CD4-positive, alpha-beta T cell treated with Interleukin-17A for 4 hours (primary cell): ENCODE results near the gene PDE4D.
"Not testable (repeated sequence)": the region's sequence is repeated elsewhere in the genome, so short reads cannot be mapped to it uniquely, and the experiment has no call there.

Source experiments
- DNase-seq: peaks from one replicate; pipeline ENCODE4 v3.0.0-alpha.2; 2020; ENCODE audit warnings: mixed read lengths

The PDE4D gene

GRCh38 chr5:59600998-59601397, 292.5 kb downstream of the PDE4D start:
- DNase-seq = no peak

DNA sequence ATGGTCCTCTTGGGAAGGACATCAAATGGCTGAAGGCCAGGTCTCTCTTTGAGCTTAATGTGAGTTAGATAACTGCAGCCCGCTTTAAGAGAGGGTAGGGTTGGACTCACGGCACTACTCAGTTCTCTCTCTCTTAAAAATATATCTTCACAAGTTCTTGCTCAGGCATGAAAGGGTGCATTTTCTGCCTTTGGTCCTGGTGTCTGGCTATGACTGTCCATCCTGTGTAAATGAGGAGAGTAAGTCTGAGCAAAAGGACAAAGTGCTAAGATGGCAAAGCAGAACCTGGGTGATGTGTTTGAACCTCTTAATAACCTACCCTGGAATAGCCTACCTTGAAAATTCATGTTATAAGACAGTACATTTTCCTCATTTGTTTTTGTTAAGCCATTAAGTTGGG, 293.4 kb downstream of the PDE4D start:
- no peak for DNase-seq

- DNase-seq = no peak
Measured at GRCh38 chr5:59599729-59600128, 293.8 kb downstream of the PDE4D start.

DNA sequence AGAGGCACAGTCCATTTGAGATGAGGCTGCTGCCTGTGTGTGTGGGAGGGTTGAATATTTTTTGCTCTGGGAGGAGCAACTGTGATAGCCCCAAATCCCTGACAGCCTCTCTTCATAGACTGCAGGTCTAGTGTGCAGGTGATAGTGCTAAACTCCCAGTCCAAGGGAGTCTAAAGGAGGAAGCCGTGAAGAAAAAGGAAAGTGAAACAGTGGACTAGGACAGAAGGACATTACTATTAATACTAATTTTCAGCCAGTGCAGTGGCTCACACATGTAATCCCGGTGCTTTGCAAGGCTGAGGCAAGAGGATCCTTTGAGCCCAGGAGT, 295.0 kb downstream of the PDE4D start:
- DNase-seq = no peak

- no peak for DNase-seq
Measured at GRCh38 chr5:59597690-59598546, 295.6 kb downstream of the PDE4D start.

DNA sequence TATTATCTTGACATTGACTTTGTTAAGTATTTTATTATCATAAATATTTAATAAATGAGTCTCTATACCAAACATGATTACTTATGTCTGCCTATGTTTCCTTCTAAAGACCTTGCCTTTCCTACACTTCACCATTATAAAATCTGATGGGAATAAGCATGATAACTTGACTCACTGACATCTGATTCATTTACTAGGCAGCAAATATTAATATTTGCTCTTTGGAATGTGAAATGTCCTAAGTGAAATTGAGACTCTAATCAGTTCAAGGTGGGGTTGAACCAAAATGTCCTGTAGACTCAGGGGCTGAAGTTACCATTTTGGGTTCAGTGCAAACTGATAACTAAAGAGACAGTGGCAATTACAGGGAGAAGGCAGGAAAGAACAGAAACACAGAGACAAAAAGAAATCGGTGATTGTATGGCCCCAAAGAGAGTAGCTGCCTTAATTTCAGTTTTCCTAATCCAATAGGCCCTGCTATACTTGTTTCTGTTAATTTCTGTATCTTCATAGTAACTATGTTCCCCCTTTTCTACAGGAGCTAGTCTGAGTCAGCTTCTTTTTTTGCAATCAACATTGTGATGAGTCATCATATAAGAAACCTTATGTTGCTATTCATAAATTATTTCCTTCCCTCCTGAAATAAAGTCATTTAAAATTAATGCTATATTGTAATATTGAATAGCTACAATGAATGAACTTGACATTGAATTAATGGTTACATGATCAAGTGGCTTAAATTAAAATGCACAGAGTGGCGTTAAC, 296.8 kb downstream of the PDE4D start:
- no peak for DNase-seq

DNA sequence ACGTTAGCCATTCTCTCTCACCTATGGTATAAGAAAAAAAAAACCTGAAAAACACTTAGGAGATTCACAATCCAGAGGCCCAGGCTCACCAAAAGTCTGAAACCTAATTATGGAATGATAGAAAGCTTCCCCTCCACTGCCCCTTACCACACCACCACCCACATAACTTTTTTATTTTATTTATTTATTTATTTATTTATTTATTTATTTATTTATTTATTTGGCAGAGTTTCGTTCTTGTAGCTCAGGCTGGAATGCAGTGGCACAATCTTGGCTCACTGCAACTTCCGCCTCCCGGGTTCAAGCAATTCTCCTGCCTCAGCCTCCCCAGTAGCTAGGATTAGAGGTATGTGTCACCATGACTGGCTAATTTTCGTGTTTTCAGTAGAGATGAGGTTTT, 299.4 kb downstream of the PDE4D start:
- not testable (repeated sequence) for DNase-seq

DNA sequence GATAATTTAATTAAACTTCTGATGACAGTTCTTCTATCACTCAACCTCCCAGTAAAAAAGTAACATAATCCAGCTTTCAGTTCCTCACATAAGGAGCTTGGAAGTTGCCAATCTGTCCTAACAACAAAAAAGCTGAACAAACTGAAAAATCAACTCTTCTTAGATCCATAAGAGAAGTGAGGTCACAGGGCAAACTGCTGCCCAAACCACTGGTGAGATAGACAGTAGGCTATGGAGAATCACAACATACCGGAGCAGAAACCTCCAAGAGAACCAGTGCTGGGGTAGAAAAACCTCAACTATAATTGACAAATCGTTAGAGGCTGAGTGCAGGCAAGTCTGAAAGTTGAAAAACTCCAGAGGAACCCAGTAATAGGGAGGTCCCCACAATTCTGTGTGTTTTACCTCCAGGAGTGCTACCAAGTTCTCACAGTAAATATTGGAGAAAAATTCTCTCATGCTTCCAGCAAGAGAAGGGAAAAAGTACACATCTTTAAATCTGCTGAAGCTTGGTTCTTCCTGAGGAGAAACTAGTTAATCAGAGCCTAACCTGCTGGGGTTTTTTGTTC, 300.0 kb downstream of the PDE4D start:
- no peak for DNase-seq

GRCh38 chr5:59592101-59592500, 301.4 kb downstream of the PDE4D start:
- no peak for DNase-seq

DNA sequence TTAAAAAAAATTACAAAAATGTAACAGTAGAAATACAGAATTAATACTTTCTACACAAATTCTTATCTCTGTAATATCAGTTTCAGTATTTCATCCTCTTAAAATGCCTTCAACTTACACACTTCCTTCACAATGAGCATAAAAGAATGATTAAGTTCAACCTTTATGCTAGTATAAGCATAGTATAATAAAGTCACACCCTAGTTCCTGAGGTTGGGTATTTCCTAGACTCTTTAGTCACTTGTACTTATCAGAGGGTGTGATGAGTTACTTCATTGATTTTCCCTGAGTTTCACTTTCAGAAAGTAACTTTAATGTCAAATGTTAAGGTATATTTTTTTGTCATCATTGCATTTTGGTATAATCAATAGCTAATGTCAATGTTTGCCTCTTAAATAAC, 302.4 kb downstream of the PDE4D start:
- no peak for DNase-seq

- DNase-seq = no peak
Measured at GRCh38 chr5:59588922-59589321, 304.6 kb downstream of the PDE4D start.

- no peak for DNase-seq
Measured at GRCh38 chr5:59587489-59588337, 305.8 kb downstream of the PDE4D start.

- DNase-seq = no peak
Measured at GRCh38 chr5:59586841-59587240, 306.7 kb downstream of the PDE4D start.

DNA sequence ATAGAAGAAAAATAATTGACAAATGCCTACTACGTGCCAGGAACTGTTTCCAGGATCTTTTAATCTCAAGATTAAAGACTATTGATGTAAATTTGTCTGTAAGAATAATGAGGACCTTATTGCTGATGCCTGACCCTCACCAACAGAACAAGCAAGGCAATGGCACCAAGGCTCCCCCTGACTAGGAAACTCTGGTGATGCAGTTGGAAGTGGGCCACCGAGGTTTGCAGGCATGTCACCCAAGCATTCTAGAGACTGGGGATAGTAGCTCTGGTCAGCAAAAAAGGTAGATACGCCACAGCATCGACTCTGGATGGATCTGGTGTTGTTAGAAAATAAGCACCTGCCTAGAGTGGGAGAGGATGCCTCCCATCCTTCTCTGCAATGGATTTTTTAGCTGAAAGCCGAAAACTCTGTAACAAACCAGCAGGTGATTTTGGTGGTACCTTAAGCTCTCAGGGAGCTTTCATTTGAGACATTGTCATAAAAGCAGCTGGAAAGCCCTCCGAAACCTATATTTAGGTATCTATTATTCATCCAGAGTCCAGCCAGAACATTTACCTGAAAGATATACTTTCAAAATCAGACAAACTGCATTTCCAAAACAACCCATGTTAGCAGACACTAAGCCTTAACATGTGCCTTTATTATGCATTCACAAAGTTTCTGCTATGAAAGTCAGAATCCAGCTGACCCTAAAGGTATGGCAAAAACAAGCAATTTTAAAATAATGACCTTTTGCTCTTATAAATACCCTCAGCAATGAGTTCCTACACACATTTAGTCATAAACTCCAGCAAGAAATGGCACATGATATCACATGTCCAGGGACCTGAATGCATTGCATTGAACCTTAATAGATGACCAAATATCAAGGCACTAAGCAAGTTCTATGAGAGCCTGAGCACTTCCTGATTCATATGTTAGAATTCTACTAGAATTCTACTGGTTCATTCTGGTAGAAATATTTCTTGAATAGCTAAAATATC, 308.4 kb downstream of the PDE4D start:
- no peak for DNase-seq

DNA sequence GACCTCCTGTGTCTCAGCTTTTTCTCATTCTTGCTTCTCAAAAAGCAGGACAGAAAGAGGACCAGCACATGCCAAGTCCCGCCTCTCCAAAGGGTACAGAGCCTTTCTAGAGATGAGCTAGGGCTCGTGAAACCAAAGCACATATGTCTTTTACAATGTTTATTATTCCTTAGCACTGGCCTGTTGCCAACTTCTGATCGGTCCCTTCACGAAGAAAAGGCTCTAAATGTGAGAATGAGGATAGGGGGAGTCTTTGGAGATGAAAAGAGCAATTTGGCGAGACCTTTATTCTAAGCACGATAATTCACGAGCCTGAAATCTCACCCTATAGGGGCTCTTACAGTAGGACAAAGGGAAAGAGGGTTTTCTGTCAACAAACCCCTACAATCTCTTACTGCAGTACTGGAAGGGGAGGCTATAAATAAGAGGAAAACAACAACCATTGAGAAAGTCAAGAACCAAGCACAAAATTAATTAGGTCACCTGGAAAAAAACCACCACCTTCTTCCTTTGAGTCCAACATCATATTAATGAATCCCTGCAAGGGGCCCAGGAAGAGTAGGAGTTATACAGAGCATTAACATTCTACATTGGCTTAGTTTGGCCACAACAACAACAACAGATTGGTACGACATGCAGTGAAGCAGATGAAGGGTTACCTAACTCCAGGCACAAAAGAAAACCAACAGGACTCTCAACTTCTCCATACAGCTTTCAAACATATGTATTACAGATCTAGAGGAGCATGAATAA, 309.5 kb downstream of the PDE4D start:
- no peak for DNase-seq

GRCh38 chr5:59583151-59583809, 310.2 kb downstream of the PDE4D start:
- DNase-seq = no peak

GRCh38 chr5:59582746-59583145, 310.8 kb downstream of the PDE4D start:
- no peak for DNase-seq

GRCh38 chr5:59579824-59580167, 313.7 kb downstream of the PDE4D start:
- DNase-seq = no peak

- DNase-seq = no peak
Measured at GRCh38 chr5:59579101-59579823, 314.3 kb downstream of the PDE4D start.

DNA sequence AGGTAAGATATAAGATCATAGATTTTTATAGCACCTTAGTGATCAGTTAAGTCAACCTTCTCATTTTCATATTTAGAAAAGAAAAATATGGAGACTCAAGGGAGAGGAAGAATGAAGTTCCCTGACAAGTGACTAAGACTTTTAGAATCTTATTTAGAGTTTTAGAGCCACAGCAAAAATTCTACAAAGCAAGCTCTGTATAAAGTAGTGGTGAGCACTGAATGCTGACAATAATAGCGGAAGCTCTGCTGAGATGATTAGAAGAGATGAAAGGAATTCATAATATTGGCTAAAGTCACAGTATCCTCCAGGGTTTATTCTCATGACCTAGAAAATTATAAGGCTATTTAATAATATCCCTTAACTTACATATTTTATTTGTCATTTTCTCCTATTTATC, 316.0 kb downstream of the PDE4D start:
- no peak for DNase-seq
